ENCODE results near the gene UQCRC1. TPM values are rescaled to one million over a fixed set of nuclear protein-coding genes. Genes with fewer than 3 reads are reported as not detected.

UQCRC1 gene
- polyA plus RNA-seq, 2 of the 4 experiments (the other 2 are of a cell fraction): 256 to 279 TPM

DNA sequence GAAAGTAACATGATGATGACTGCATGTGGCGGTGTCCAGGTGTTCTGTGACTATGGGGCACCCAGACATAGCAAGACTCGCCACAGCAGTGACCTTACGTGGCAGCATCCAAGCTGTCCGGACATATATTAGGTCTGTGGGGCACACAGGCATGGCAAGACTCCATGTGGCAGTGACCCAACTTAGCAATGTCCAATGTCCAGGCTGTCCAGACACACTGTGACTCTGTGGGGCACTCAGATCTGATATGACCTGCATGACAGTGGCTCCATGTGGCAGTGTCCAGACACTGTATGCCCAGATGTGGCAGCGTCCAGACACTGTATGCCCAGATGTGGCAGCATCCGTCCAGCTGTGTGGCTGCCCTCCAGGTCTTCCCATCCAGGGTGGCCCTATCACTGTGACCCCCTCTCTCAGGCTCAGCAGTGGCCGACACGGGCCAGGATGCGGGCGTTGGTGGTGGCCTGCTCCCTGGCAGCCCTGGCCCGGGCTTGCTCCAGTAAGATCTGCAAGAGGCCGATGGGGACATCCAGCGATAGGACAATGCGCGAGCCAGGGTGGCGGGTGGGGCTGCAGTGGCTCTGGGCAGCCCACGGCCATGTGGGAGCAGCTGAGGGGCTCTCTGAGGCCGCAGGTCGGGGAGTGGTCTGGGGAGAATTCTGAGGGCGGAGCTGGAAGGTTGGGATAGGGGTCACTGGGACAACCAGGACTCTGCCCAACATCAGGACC lies 46.9 kb downstream of the UQCRC1 start:
- no peak for ATAC-seq
- Histone ChIP-seq H3K4me1 (peaks cover 94% of the 10 kb centered on the region), H3K27ac (peak overlapping the region in 1 of 2 experiments; percentile 89; a peak in 3 of 6 replicates)

DNA sequence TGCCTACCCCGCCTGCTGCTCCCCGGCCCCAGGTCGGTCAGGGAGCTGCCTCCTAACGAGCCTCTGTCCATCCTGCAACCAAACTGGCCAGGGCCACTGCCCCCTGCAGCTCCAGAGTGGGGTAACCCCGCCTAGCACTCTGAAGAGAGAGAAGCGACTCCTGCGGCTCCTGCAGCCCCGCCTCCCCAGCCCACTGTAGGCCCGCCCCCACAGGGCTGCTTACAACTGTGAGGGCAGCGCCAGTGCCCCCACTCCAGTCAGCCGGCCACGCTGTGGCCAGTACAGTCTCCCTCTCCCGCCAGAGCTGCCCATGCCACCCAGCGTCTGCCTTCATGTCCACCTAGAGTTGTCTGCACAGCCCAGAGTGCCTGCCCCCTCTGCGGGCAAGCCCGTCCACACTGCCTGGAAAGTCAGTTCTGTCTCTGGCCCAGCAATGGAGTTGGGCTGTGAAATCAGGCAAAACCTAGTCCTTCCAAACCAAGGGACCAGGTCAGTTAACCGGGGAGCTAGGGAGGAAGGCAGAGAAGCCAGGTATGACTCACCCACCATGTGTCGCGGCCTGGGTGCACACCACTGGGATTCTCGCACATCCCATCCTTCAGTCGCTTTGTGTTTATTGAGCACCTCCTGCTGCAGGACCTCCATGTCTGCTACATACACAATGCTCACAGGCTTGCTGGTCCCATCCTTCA lies 48.3 kb downstream of the UQCRC1 start:
- ATAC-seq (0 out of 6 replicates have a peak, but pooled peaks of 1 of the 2 experiments have one; percentile 1), DNase-seq (ENCODE audit: low read depth in 1 of 2, low spot score in 1 of 2) (no peak), FAIRE-seq (no peak)
- no peak for TF ChIP-seq SREBF2 (IDR thresholded peaks at IDR 0.05)
- TF ChIP-seq PHF8 (IDR thresholded peaks at IDR 0.05; ENCODE audit: borderline replicate concordance, low read depth): no peak
- no peak for TF ChIP-seq NPAS2 (CRISPR knock-in tag; IDR thresholded peaks at IDR 0.05; ENCODE audit: borderline replicate concordance)
- no peak for TF ChIP-seq NR3C1 (IDR thresholded peaks at IDR 0.05)
- 0 out of 5 replicates have a peak, but pooled peaks of 1 of the 2 experiments have one; percentile 23 for TF ChIP-seq JUN (IDR thresholded peaks at IDR 0.05)
- TF ChIP-seq SMC3 (IDR thresholded peaks at IDR 0.05): no peak
- TF ChIP-seq POLR2AphosphoS2 (conservative IDR thresholded peaks at IDR 0.05; ENCODE audit: low read length): peak; percentile 80
- TF ChIP-seq, protein P1, sequence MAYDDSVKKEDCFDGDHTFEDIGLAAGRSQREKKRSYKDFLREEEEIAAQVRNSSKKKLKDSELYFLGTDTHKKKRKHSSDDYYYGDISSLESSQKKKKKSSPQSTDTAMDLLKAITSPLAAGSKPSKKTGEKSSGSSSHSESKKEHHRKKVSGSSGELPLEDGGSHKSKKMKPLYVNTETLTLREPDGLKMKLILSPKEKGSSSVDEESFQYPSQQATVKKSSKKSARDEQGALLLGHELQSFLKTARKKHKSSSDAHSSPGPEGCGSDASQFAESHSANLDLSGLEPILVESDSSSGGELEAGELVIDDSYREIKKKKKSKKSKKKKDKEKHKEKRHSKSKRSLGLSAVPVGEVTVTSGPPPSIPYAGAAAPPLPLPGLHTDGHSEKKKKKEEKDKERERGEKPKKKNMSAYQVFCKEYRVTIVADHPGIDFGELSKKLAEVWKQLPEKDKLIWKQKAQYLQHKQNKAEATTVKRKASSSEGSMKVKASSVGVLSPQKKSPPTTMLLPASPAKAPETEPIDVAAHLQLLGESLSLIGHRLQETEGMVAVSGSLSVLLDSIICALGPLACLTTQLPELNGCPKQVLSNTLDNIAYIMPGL (CRISPR knock-in tag; IDR thresholded peaks at IDR 0.05; ENCODE audit: borderline replicate concordance): no peak
- TF ChIP-seq BHLHE40 (IDR thresholded peaks at IDR 0.05; ENCODE audit: low read depth, low read length): no peak
- TF ChIP-seq RFX5 (IDR thresholded peaks at IDR 0.05): no peak
- TF ChIP-seq RARB (CRISPR knock-in tag; IDR thresholded peaks at IDR 0.05): no peak
- TF ChIP-seq FOSL2 (IDR thresholded peaks at IDR 0.05): no peak
- peak; percentile 59 for TF ChIP-seq FOSL2 (CRISPR knock-in tag; IDR thresholded peaks at IDR 0.05)
- TF ChIP-seq, protein P2, sequence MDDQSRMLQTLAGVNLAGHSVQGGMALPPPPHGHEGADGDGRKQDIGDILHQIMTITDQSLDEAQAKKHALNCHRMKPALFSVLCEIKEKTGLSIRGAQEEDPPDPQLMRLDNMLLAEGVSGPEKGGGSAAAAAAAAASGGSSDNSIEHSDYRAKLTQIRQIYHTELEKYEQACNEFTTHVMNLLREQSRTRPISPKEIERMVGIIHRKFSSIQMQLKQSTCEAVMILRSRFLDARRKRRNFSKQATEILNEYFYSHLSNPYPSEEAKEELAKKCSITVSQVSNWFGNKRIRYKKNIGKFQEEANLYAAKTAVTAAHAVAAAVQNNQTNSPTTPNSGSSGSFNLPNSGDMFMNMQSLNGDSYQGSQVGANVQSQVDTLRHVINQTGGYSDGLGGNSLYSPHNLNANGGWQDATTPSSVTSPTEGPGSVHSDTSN (IDR thresholded peaks at IDR 0.05): 0 out of 2 replicates have a peak, but pooled peaks have one; percentile 10
- no peak for TF ChIP-seq CEBPB (IDR thresholded peaks at IDR 0.05)
- no peak for TF ChIP-seq TFCP2L1 (CRISPR knock-in tag; IDR thresholded peaks at IDR 0.05)
- Histone ChIP-seq H3K27ac (peak overlapping the region in 1 of 2 experiments; percentile 47; a peak in 2 of 6 replicates), H3K4me1 (peaks cover 85% of the 10 kb centered on the region), H3K4me3 (no peak overlapping the region), H3K4me2 (0 out of 3 replicates have a peak overlapping the region, but pooled peaks have one; percentile 14), H3K9me3 (no peaks in the 10 kb centered on the region)
- POLR2A ChIA-PET: no interaction called here
- CTCF ChIA-PET: interaction anchor here (1.4 kb wide), 1 partner anchor 9 kb away, joined by 3 read pairs; no protein-coding TSS in a partner anchor
- WGBS (ENCODE audit: missing lambda C conversion rate): 59% methylated on average over 6 of the region's 21 CpGs

More for the DNA sequence above, 46.9 kb downstream of the UQCRC1 start:
- ChIA-PET CTCF (interaction anchor here (1.3 to 1.5 kb wide), 4 partner anchors 11 to 93 kb away, joined by 3 to 7 read pairs (median 4); partner anchors contain the start of gene SLC26A6), POLR2A (no interaction called here)
- Histone ChIP-seq H3K9me3 (no peaks in the 10 kb centered on the region), H3K4me2 (no peak overlapping the region), H3K4me3 (no peak overlapping the region)
- TF ChIP-seq SREBF2 (IDR thresholded peaks at IDR 0.05) (no peak), POLR2A (IDR thresholded peaks at IDR 0.05; ENCODE audit: low read length) (no peak), NFE2L2 (conservative IDR thresholded peaks at IDR 0.05; ENCODE audit: low read length) (no peak), CHD4 (IDR thresholded peaks at IDR 0.05; ENCODE audit: borderline replicate concordance) (no peak), ZC3H11A (IDR thresholded peaks at IDR 0.05) (no peak), RAD21 (conservative IDR thresholded peaks at IDR 0.05 in 1 of 2, IDR thresholded peaks at IDR 0.05 in 1 of 2) (no peak), HEYL (CRISPR knock-in tag; IDR thresholded peaks at IDR 0.05) (no peak), BHLHE40 (IDR thresholded peaks at IDR 0.05; ENCODE audit: low read depth, low read length) (no peak), MAZ (IDR thresholded peaks at IDR 0.05; ENCODE audit: borderline replicate concordance, low read depth, low read length) (no peak), ZSCAN20 (CRISPR knock-in tag; IDR thresholded peaks at IDR 0.05) (no peak)
- TF ChIP-seq, protein P2 (IDR thresholded peaks at IDR 0.05): no peak
- TF ChIP-seq, protein P3, sequence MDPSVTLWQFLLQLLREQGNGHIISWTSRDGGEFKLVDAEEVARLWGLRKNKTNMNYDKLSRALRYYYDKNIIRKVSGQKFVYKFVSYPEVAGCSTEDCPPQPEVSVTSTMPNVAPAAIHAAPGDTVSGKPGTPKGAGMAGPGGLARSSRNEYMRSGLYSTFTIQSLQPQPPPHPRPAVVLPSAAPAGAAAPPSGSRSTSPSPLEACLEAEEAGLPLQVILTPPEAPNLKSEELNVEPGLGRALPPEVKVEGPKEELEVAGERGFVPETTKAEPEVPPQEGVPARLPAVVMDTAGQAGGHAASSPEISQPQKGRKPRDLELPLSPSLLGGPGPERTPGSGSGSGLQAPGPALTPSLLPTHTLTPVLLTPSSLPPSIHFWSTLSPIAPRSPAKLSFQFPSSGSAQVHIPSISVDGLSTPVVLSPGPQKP (IDR thresholded peaks at IDR 0.05; ENCODE audit: low read depth, low read length): no peak
- TF ChIP-seq, protein P4, sequence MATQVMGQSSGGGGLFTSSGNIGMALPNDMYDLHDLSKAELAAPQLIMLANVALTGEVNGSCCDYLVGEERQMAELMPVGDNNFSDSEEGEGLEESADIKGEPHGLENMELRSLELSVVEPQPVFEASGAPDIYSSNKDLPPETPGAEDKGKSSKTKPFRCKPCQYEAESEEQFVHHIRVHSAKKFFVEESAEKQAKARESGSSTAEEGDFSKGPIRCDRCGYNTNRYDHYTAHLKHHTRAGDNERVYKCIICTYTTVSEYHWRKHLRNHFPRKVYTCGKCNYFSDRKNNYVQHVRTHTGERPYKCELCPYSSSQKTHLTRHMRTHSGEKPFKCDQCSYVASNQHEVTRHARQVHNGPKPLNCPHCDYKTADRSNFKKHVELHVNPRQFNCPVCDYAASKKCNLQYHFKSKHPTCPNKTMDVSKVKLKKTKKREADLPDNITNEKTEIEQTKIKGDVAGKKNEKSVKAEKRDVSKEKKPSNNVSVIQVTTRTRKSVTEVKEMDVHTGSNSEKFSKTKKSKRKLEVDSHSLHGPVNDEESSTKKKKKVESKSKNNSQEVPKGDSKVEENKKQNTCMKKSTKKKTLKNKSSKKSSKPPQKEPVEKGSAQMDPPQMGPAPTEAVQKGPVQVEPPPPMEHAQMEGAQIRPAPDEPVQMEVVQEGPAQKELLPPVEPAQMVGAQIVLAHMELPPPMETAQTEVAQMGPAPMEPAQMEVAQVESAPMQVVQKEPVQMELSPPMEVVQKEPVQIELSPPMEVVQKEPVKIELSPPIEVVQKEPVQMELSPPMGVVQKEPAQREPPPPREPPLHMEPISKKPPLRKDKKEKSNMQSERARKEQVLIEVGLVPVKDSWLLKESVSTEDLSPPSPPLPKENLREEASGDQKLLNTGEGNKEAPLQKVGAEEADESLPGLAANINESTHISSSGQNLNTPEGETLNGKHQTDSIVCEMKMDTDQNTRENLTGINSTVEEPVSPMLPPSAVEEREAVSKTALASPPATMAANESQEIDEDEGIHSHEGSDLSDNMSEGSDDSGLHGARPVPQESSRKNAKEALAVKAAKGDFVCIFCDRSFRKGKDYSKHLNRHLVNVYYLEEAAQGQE (IDR thresholded peaks at IDR 0.05): no peak
- FAIRE-seq: no peak
- 92% methylated on average over 20 of the region's 20 CpGs for WGBS (ENCODE audit: missing lambda C conversion rate)
- DNase-seq (ENCODE audit: low read depth in 1 of 2, low spot score in 1 of 2): no peak

Measured in A549 (cell line).